RWPE2 (cell line): Measurements from ENCODE around the gene SCYL1.
A peak's percentile ranks its signal among the peaks of the same experiment; 100 is the strongest.

Experiments used
- ATAC-seq: fragments of 200-7000 bp; cut with Tn5 transposase; 3 replicates; pipeline ENCODE4 v1.9.1; 2021; ENCODE audit warnings: low read depth
- DNase-seq: peaks from one replicate; pipeline ENCODE4 v3.0.0-alpha.2; 2020; ENCODE audit warnings: low spot score
- H3K27ac ChIP-seq: fragments of 450-650 bp; 2 replicates; pipeline ENCODE4 v1.5.1; 2017; ENCODE audit warnings: mild to moderate bottlenecking; ENCODE audit not compliant: poor library complexity, severe bottlenecking
- H3K27me3 ChIP-seq: fragments of 250-450 bp; sonication (Bioruptor Pico); 2 replicates; pipeline ENCODE4 v1.5.1; 2021; ENCODE audit warnings: mild to moderate bottlenecking, moderate library complexity; ENCODE audit not compliant: insufficient read depth, poor library complexity, severe bottlenecking
- H3K36me3 ChIP-seq: fragments of 250-450 bp; sonication (Bioruptor Pico); 2 replicates; pipeline ENCODE4 v1.5.1; 2020; ENCODE audit warnings: low read depth, mild to moderate bottlenecking, moderate library complexity
- H3K4me1 ChIP-seq: fragments of 250-450 bp; sonication (Bioruptor Pico); 2 replicates; pipeline ENCODE4 v1.5.1; 2021; ENCODE audit warnings: mild to moderate bottlenecking, moderate library complexity; ENCODE audit not compliant: insufficient read depth, poor library complexity, severe bottlenecking
- H3K4me3 ChIP-seq: fragments of 250-450 bp; sonication (Bioruptor Pico); 2 replicates; pipeline ENCODE4 v1.5.1; 2021; ENCODE audit warnings: mild to moderate bottlenecking, moderate library complexity; ENCODE audit not compliant: severe bottlenecking
- H3K9me3 ChIP-seq: fragments of 250-450 bp; sonication (Bioruptor Pico); 2 replicates; pipeline ENCODE4 v1.5.1; 2021; ENCODE audit warnings: mild to moderate bottlenecking, moderate library complexity; ENCODE audit not compliant: severe bottlenecking
- CTCF ChIP-seq: fragments of 450-650 bp; IDR thresholded peaks from one replicate; pipeline ENCODE4 v1.5.1; 2017; ENCODE audit warnings: mild to moderate bottlenecking, moderate library complexity; ENCODE audit not compliant: poor library complexity, severe bottlenecking

SCYL1 gene

GRCh38 chr11:65559535-65559934 is 34.7 kb downstream of the SCYL1 start:
- Histone ChIP-seq H3K4me1 (peaks cover 50% of the 10 kb centered on the region), H3K27ac (peak overlapping the region; percentile 85), H3K9me3 (no peaks in the 10 kb centered on the region), H3K36me3 (no peaks in the 10 kb centered on the region), H3K4me3 (no peak overlapping the region), H3K27me3 (no peaks in the 10 kb centered on the region)
- TF ChIP-seq CTCF: no peak
- ATAC-seq: no peak
- no peak for DNase-seq

GRCh38 chr11:65559951-65560537 is 35.2 kb downstream of the SCYL1 start:
- DNase-seq (peak; percentile 89), ATAC-seq (peak; percentile 66)
- H3K4me1 ChIP-seq: peaks cover 50% of the 10 kb centered on the region
- H3K9me3 ChIP-seq: no peaks in the 10 kb centered on the region
- H3K4me3 ChIP-seq: no peak overlapping the region
- H3K27me3 ChIP-seq: no peaks in the 10 kb centered on the region
- peak overlapping the region; percentile 85 for H3K27ac ChIP-seq
- no peak for TF ChIP-seq CTCF
- no peaks in the 10 kb centered on the region for H3K36me3 ChIP-seq

- Histone ChIP-seq H3K27me3 (no peaks in the 10 kb centered on the region), H3K4me3 (no peak overlapping the region), H3K4me1 (peaks cover 48% of the 10 kb centered on the region), H3K36me3 (no peaks in the 10 kb centered on the region), H3K9me3 (no peaks in the 10 kb centered on the region), H3K27ac (peak overlapping the region; percentile 85)
- ATAC-seq (peak; percentile 15), DNase-seq (peak; percentile 61)
- TF ChIP-seq CTCF: no peak
These were observed 35.9 kb downstream of the SCYL1 start for GRCh38 chr11:65560555-65561418.

DNA sequence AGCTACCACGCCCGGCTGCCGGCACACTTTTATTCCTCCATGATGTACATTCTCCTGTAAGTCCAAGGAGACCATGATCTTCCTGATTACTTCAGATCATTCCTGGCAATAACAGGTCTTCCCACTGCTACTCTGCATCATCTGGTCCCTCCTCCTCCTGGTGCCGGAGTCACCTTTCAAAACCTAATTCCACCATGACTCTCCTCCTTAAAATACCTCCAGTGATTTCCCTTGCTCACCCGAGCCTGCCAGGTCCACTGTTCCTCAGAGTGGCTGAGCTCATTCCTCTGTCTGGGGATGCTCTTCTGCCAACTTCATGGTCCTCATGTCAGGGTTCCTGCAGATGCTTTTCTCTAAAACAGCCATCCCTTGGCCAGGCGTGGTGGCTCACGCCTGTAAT is 37.1 kb downstream of the SCYL1 start:
- ATAC-seq (no peak), DNase-seq (no peak)
- H3K4me1 ChIP-seq: peaks cover 38% of the 10 kb centered on the region
- no peaks in the 10 kb centered on the region for H3K27me3 ChIP-seq
- H3K27ac ChIP-seq: no peak overlapping the region
- H3K36me3 ChIP-seq: peaks cover 3% of the 10 kb centered on the region; the same call in 1 of the 2 replicates
- H3K4me3 ChIP-seq: no peak overlapping the region
- TF ChIP-seq CTCF: no peak
- no peaks in the 10 kb centered on the region for H3K9me3 ChIP-seq

GRCh38 chr11:65562788-65563187 is 37.9 kb downstream of the SCYL1 start:
- H3K9me3 ChIP-seq: no peaks in the 10 kb centered on the region
- TF ChIP-seq CTCF: no peak
- DNase-seq (no peak), ATAC-seq (no peak)
- H3K36me3 ChIP-seq: peaks cover 3% of the 10 kb centered on the region; the same call in 1 of the 2 replicates
- peaks cover 33% of the 10 kb centered on the region for H3K4me1 ChIP-seq
- no peak overlapping the region for H3K4me3 ChIP-seq
- H3K27ac ChIP-seq: no peak overlapping the region
- no peaks in the 10 kb centered on the region for H3K27me3 ChIP-seq
